OCI-LY1 (cell line): ENCODE data around the gene WWC2.

Experiments used
- H2AFZ ChIP-seq: fragments of 200-600 bp; sonication (generic), shearing (Covaris generic); 2 replicates; pipeline ENCODE4 v1.6.0; 2014; ENCODE audit warnings: antibody characterized with exemption, mild to moderate bottlenecking, low read length
- H3F3A ChIP-seq: fragments of 200-600 bp; sonication (generic), shearing (Covaris generic); 2 replicates; pipeline ENCODE4 v1.6.0; 2014; ENCODE audit warnings: mild to moderate bottlenecking, antibody characterized with exemption, low read length, moderate library complexity; ENCODE audit not compliant: insufficient read depth
- H3K27ac ChIP-seq: fragments of 200-600 bp; sonication (generic); 2 replicates; pipeline ENCODE4 v1.5.1; 2014; ENCODE audit warnings: low read length, mixed run types, mild to moderate bottlenecking, low read depth; ENCODE audit not compliant: poor library complexity, severe bottlenecking
- H3K27me3 ChIP-seq: fragments of 200-600 bp; sonication (generic); 2 replicates; pipeline ENCODE4 v1.6.0; 2014; ENCODE audit warnings: antibody characterized with exemption, mild to moderate bottlenecking, low read length, moderate library complexity; ENCODE audit not compliant: insufficient read depth
- H3K36me3 ChIP-seq: fragments of 200-600 bp; sonication (generic); 2 replicates; pipeline ENCODE4 v1.6.1; 2014; ENCODE audit warnings: mild to moderate bottlenecking, antibody characterized with exemption, low read length, moderate library complexity, mixed read lengths; ENCODE audit not compliant: insufficient read depth
- H3K4me1 ChIP-seq: fragments of 200-600 bp; sonication (generic); 2 replicates; pipeline ENCODE4 v1.5.1; 2014; ENCODE audit warnings: mild to moderate bottlenecking, low read length, moderate library complexity; ENCODE audit not compliant: insufficient read depth, severe bottlenecking
- H3K4me2 ChIP-seq: fragments of 200-600 bp; sonication (generic), shearing (Covaris generic); 2 replicates; pipeline ENCODE4 v1.6.1; 2014; ENCODE audit warnings: low read length
- H3K4me3 ChIP-seq: fragments of 200-600 bp; sonication (generic); 2 replicates; pipeline ENCODE4 v1.5.1; 2014; ENCODE audit warnings: low read length, low read depth, mild to moderate bottlenecking, mixed read lengths; ENCODE audit not compliant: poor library complexity, severe bottlenecking
- H3K79me2 ChIP-seq: fragments of 200-600 bp; shearing (Covaris generic); 2 replicates; pipeline ENCODE4 v1.6.1; 2016; ENCODE audit warnings: mixed run types, low read length, mixed read lengths; ENCODE audit not compliant: insufficient read depth
- H3K9ac ChIP-seq: fragments of 200-600 bp; sonication (generic), shearing (Covaris generic); 2 replicates; pipeline ENCODE4 v1.6.1; 2014; ENCODE audit warnings: mild to moderate bottlenecking, low read length, mixed read lengths
- H3K9me2 ChIP-seq: fragments of 200-600 bp; sonication (generic), shearing (Covaris generic); 2 replicates; pipeline ENCODE4 v1.6.1; 2014; ENCODE audit warnings: low read depth, mild to moderate bottlenecking, low read length, mixed read lengths
- H3K9me3 ChIP-seq: fragments of 200-600 bp; shearing (Covaris generic); 2 replicates; pipeline ENCODE4 v1.6.1; 2014; ENCODE audit warnings: low read length, mixed read lengths
- H4K20me1 ChIP-seq: fragments of 200-600 bp; sonication (generic), shearing (Covaris generic); 2 replicates; pipeline ENCODE4 v1.6.0; 2016; ENCODE audit warnings: mild to moderate bottlenecking, low read length; ENCODE audit not compliant: insufficient read depth
- EZH2 ChIP-seq: fragments of 200-600 bp; sonication (generic), shearing (Covaris generic); IDR thresholded peaks from 2 replicates; pipeline ENCODE4 v1.8.0; 2017; ENCODE audit warnings: borderline replicate concordance, mixed run types, mild to moderate bottlenecking, antibody characterized with exemption, low read length, moderate library complexity, mixed read lengths
- TF ChIP-seq, protein P1 (sequence below): fragments of 200-600 bp; sonication (generic), shearing (Covaris generic); IDR thresholded peaks from 2 replicates; pipeline ENCODE4 v1.5.1; 2017; ENCODE audit warnings: mild to moderate bottlenecking, antibody characterized with exemption, low read length, moderate library complexity, mixed read lengths

WWC2 gene

DNA sequence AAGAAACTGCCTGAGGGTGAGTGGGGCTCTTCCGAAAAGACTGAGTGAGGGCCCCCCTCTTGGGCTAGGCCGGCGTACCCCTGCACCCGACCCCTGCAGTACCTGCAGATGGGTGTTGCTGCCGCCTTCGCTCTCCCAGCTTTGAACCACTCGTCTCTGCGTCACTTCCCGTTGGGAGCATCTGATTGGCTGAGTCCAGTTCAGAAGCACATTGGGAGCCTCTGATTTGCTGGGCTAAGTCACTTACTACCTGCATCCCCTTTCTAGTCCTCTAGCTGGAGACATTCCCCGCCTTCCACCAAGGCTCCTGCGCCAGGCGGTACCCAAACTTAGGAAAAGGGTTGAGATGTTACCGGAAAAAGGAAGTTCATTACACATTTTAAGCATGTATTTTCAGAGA, 20.4 kb upstream of the WWC2 start:
- H2AFZ ChIP-seq: no peak overlapping the region
- H3K27ac ChIP-seq: no peak overlapping the region
- no peak overlapping the region for H3K4me2 ChIP-seq
- H3K79me2 ChIP-seq: no peaks in the 10 kb centered on the region
- H3F3A ChIP-seq: no peaks in the 10 kb centered on the region
- H3K9me2 ChIP-seq: no peaks in the 10 kb centered on the region
- H3K4me3 ChIP-seq: no peak overlapping the region
- no peaks in the 10 kb centered on the region for H3K27me3 ChIP-seq
- H4K20me1 ChIP-seq: no peaks in the 10 kb centered on the region
- H3K36me3 ChIP-seq: no peaks in the 10 kb centered on the region
- TF ChIP-seq, protein P1, sequence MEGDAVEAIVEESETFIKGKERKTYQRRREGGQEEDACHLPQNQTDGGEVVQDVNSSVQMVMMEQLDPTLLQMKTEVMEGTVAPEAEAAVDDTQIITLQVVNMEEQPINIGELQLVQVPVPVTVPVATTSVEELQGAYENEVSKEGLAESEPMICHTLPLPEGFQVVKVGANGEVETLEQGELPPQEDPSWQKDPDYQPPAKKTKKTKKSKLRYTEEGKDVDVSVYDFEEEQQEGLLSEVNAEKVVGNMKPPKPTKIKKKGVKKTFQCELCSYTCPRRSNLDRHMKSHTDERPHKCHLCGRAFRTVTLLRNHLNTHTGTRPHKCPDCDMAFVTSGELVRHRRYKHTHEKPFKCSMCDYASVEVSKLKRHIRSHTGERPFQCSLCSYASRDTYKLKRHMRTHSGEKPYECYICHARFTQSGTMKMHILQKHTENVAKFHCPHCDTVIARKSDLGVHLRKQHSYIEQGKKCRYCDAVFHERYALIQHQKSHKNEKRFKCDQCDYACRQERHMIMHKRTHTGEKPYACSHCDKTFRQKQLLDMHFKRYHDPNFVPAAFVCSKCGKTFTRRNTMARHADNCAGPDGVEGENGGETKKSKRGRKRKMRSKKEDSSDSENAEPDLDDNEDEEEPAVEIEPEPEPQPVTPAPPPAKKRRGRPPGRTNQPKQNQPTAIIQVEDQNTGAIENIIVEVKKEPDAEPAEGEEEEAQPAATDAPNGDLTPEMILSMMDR: no peak
- no peak for TF ChIP-seq EZH2
- H3K4me1 ChIP-seq: no peaks in the 10 kb centered on the region
- H3K9ac ChIP-seq: no peak overlapping the region
- H3K9me3 ChIP-seq: no peaks in the 10 kb centered on the region

DNA sequence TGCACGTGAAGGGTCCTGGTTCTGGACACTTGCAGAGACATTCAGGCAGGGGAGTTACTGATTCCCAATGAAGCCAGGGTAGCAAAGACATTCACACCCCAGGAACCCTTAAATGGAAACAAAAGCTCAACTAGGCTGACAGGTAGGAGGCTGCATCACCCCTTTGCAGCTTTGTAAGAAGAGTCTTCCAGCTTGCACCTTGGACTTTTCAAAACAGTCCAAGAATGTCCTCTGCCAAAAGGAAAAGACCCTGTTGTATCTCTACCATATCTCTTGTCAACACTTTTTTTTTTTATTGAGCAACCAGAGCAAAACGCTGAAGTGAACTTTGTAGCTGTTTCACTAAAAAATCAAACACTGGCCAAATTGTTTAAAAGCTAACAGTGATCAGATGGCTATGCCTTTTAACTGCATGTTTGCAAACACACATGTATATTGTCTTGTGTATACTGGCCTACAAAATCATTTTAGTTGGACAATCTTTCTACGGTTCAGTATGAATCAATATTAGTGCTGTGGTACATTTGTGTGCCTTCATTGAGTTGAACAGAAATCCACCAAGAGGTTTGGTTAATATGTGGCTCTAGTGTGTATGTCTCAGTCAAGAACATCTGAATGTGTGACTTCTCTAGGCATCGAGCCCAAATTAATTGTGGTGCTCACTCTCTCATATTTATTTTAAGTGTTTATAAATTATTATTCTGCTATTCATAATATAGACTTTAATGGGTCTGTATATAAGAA, 18.5 kb upstream of the WWC2 start:
- H3K9me3 ChIP-seq: no peaks in the 10 kb centered on the region
- H3F3A ChIP-seq: no peaks in the 10 kb centered on the region
- no peaks in the 10 kb centered on the region for H3K79me2 ChIP-seq
- no peaks in the 10 kb centered on the region for H3K4me1 ChIP-seq
- H3K4me2 ChIP-seq: no peak overlapping the region
- no peaks in the 10 kb centered on the region for H3K9me2 ChIP-seq
- H3K36me3 ChIP-seq: no peaks in the 10 kb centered on the region
- H3K4me3 ChIP-seq: no peak overlapping the region
- H2AFZ ChIP-seq: no peak overlapping the region
- TF ChIP-seq EZH2: no peak
- TF ChIP-seq, protein P1: no peak
- H3K27ac ChIP-seq: no peak overlapping the region
- H3K27me3 ChIP-seq: no peaks in the 10 kb centered on the region
- H4K20me1 ChIP-seq: no peaks in the 10 kb centered on the region
- H3K9ac ChIP-seq: no peak overlapping the region

DNA sequence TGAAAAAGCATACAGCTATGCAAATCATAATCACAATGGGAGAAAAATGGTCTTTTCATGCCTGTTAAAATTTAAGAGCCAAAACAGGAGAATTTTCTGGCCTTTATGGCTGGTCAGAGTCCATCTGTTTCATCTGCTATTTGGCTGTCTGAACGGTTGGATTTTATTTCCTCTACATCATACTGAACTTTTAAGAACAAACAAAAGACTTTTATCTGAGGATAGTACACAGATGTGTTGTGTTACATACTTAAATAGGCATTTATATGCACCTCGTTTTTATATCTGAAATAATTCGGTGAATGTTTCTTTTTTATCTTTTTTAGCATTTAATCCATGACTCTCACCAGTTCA, 18.0 kb upstream of the WWC2 start:
- TF ChIP-seq, protein P1: no peak
- TF ChIP-seq EZH2: no peak
- no peak overlapping the region for H3K27ac ChIP-seq
- H3K9me2 ChIP-seq: no peaks in the 10 kb centered on the region
- no peaks in the 10 kb centered on the region for H3F3A ChIP-seq
- no peaks in the 10 kb centered on the region for H3K79me2 ChIP-seq
- no peaks in the 10 kb centered on the region for H3K27me3 ChIP-seq
- H3K36me3 ChIP-seq: no peaks in the 10 kb centered on the region
- no peaks in the 10 kb centered on the region for H4K20me1 ChIP-seq
- no peaks in the 10 kb centered on the region for H3K9me3 ChIP-seq
- H3K4me2 ChIP-seq: no peak overlapping the region
- no peaks in the 10 kb centered on the region for H3K4me1 ChIP-seq
- H2AFZ ChIP-seq: no peak overlapping the region
- no peak overlapping the region for H3K4me3 ChIP-seq
- no peak overlapping the region for H3K9ac ChIP-seq
